NCI-H2029 treated with DMSO at 0.1 percent for 48 hours (cell line): ENCODE results near the gene HMGA1.

Experiments
- DNase-seq: peaks from one replicate; lab custom pipeline; 2025; lab: John Stamatoyannopoulos, UW

HMGA1 gene

GRCh38 chr6:34223956-34224940, 12.4 kb upstream of the HMGA1 start:
- peak; percentile 60 for DNase-seq

- no peak for DNase-seq
These were observed 11.1 kb upstream of the HMGA1 start for GRCh38 chr6:34225551-34225950.

- DNase-seq, result no peak
These were observed 10.6 kb upstream of the HMGA1 start for GRCh38 chr6:34226066-34226465.

DNA sequence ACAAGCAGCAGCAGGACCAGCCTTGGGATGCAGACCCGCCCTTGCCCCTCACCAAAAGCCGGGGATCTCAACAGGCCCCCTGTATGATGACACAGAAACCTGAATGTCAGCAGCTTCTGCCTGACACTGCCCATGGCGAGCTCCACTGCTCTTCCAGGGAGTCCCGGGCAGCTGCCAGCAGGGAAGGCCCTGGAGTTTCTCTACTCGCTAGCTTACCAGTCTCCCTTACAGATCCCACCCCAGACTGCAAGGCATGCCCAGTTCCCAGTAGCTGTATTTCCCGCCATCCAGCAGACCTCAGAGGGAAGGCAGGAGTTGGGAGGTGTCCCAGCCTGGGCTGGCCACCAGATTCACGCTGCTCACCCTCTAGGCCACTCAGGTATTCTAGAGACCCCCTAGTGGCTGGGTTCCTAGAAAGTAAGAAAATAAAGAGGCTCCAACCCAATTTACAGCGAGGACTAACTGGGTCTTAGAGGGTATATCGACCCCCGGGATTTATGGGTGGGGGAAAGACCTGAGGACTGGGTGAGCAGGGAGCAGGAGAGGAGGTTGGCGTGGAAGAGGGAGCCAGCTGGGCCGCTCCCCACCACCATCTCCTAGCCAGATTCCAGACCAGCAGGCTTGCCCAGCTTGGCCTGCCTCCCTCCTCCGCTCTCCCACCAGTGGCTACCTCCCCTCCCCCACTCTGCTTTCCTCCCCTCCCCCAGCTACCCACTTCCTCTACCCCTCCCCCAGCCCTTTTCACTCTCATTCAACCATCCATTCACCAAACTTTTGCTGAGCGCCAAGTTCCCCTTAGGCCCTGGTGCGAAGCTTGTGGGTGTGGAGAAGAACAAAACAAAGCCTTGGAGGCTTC, 9.7 kb upstream of the HMGA1 start:
- no peak for DNase-seq

GRCh38 chr6:34227761-34228421, 8.8 kb upstream of the HMGA1 start:
- no peak for DNase-seq

DNA sequence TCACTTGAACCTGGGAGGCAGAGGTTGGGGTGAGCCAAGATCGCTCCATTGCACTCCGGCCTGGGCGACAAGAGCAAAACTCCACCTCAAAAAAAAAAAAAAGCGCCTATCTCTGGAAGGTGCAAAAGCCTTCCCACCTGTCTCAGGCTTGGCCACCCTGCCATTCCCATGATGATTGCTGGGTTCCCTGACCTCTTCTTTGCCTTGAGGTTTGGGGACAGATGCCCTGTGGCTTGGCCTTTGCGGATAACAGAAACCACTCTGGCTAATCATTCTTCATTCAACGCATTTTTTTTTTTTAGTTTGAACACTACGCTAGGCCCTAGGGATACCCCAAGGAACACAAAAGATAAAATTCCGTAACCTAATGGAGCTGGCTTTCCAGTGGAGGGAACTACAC, 6.8 kb upstream of the HMGA1 start:
- DNase-seq, result no peak

GRCh38 chr6:34230653-34231371, 5.9 kb upstream of the HMGA1 start:
- DNase-seq, result no peak

GRCh38 chr6:34231566-34232336, 4.9 kb upstream of the HMGA1 start:
- no peak for DNase-seq

DNA sequence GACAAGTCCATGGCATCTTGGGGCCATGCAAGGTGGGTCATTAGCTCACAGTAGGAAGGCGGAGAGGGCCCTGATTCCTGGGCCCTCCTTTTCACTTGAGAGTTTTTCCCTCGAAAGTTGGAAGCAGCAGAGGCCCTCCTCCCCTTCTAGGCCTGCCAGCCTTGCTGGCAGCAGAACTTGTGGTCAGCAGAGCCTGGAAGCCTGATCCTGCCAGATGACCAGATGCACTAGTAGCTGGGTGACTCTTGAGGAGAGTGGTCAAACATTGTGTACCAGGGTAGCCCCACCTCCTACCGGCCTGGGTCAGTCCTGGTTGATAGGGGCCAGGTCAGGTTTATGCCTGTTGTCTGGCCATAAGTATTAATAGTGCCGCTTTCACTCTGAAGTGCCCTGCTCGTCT, 3.8 kb upstream of the HMGA1 start:
- no peak for DNase-seq

GRCh38 chr6:34233867-34234266, 2.8 kb upstream of the HMGA1 start:
- DNase-seq, result no peak

DNA sequence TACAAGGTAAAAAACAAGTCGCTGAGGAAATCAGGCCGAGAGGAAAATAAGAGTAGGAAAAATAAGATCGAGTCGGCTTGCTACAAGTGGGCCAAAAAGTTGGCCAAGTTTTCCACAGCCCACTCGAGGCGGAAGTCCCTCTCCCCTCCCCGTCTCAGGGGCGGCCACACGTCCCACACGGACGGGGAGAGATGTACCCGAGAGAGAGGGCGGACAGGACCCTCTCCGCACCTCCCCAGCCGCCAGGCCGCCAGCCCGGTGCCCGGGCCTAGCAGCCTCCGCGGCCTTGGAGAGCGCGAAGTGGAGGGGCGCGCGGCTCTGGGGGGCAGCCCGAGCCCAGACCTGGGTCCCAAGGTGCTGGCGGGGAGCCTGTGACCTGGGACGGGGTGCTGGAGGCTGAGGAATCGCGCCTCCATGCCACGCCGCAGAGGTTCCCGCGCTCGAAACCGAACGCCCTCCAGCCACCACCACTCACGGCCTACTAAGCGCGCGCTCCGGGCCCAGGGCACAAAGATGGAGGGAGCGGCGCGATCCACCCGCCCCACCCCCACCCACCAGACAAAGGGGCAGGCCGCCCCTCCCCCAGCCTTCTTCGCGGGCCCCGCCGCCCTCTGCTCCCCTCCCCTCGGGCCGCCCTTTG, 1.9 kb upstream of the HMGA1 start:
- DNase-seq, result no peak

DNA sequence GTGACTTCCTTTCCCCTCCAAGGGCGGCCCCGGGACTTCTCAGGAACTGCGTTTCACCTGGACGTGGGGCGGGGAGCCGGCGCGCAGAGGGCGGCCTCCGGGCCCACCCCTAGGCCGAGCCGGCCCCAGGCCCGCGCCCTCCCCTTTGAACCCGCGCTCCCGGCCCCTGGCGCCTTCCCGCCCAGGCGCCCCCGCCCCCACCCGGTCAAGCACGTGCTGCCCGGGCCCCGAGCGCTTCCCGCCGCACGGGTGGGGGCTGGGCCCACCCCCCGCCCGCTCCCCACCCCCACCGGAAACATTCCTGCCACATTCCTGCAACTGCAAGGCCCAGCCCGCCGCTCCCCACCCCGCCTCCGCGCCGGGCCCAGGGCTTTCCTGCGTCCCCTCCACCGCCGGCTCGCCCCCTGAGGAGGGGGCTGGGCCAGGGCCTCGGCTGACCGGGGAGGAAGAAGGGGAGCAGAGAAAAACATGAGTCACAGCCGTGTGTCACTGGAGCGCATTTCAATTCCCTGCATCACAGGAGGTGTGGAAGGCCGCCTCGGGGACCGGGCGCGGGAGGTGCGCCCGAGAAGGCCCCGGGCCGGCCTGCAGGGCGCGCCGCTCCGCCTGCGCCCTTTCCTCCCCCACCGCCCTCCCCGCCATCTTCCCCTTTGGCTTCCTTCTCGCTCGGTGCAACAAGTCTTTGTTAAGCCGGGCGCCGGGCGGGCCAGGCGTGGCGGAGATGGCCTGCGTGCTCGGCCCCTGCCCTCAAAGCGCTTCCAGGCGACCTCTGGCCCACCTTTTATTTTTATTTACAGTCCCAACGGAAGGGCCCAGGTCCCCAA, 1.2 kb upstream of the HMGA1 start:
- no peak for DNase-seq

GRCh38 chr6:34236131-34236442, 586 bp upstream of the HMGA1 start:
- DNase-seq, result no peak

DNA sequence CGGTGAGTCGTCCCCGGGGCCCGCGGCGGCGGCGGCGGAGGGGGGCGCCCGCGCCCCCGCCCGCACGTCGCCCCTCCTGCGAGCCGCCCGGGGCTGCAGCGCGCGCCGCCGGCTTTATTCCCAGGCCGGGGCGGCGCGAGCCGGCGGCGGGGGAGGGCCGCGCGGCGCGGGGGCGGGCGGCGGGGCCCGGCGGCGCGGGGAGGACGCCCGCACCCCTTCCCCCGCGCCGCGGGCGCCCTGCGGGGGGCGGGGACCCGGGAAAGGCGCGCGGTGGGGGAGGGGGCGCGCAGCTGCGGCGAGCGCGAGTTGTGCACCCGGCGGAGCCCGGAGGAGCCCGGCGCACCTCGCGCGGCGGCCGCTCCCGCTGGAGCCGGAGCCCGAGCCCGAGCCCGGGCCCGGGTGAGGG, 646 bp downstream of the HMGA1 start:
- DNase-seq, result no peak

- no peak for DNase-seq
These were observed 1.3 kb downstream of the HMGA1 start for GRCh38 chr6:34237722-34238584.

DNA sequence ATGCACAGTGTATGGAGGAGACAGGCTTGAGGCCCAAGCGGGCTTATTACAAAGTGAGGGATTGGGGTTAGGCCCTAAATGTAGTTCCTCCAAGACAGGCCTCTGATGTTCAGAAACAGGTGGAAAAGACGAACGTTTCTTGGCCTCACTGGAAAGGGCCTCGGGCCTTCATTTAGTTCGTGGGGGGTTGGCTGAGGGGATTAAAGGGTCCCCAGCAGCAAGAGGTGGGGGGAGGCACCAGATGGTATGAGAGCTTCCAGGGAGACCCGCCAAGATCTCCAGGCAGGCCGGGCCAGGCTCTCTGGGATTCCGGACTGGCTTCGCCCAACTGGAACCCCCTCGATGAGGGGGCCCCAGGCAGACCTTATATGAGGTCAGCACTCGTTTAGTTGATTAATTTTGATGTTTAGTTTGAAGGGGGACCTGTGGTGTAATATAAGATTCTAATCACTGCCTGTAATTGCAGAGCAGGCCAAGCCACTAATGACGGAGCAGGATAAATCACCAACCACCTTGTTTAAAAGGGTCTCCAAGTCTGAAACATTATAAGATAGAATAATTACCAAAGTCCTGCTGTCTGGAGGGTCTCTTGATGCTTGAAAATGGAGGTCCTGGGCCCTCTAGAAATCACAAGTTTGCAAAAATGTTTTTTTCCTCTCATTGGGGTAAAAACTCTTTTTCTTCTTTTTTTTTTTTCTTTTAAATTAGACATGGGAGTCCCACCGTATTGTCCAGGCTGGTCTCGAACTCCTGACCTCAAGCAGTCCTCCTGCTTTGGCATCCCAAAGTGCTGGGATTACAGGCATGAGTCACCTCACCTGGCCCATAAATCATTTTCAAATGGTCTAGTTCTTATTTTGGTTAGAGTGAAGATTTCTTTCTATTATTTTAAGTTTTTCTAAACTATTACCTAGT, 2.2 kb downstream of the HMGA1 start:
- no peak for DNase-seq

DNA sequence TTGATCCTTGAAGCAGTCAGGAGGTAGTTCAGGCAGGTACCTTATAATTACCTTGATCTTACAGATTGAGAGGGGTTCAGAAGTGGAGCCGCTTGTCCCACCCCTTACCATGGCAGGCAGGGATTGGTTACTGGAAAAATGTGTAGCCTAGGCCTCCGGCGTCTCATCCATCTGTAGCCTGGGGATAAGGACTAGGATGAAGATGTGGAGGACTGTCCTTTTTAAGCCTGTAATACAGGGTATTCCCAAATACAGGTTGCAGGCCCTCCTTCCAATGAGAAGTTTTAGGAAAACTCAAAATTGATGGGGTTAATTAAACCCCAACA, 2.8 kb downstream of the HMGA1 start:
- DNase-seq, result no peak

- no peak for DNase-seq
These were observed 3.2 kb downstream of the HMGA1 start for GRCh38 chr6:34239893-34240292.
